Measurements from ENCODE around the gene UBXN2A.

The UBXN2A gene

DNA sequence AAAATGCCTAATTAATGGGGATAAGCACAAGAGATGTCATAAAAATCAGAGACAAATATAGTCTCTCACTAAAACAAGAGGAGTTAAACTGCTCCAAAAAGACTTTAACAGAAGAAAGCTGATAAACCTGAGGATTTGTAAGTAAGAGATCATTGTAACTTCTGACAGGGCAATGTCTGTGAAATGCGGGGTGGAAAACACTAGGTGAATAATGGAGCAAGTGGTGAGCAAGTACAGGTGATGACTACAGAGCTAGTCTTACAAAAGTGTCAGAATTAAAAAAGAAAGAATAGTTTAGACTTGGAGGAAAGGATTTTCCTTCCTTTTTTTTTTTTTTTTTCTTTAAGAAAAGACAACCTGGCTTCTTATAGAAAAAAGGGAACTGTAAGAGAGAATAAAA lies 36.0 kb upstream of the UBXN2A start (continued):
- no peak for TF ChIP-seq ZNF148 (tag by site-specific recombination; IDR thresholded peaks at IDR 0.05; ENCODE audit: borderline replicate concordance)

- CTCF ChIA-PET: interaction anchor here (1.5 to 1.7 kb wide), 2 partner anchors 14 to 22 kb away, joined by 3 to 4 read pairs; partner anchors contain the start of gene ATAD2B
- POLR2A ChIA-PET: interaction anchor here (0.7 kb wide), 1 partner anchor 22 kb away, joined by 3 read pairs; the partner anchor contains the start of gene ATAD2B
Measured at GRCh38 chr2:23904692-23905091, 35.6 kb upstream of the UBXN2A start.

GRCh38 chr2:23905155-23905554 lies 35.1 kb upstream of the UBXN2A start:
- H3K27ac ChIP-seq (ENCODE audit: extremely low read depth, low read depth, low read length): no peak overlapping the region
- ChIA-PET CTCF (interaction anchor here (1.5 to 1.7 kb wide), 2 partner anchors 13 to 21 kb away, joined by 3 to 4 read pairs; partner anchors contain the start of gene ATAD2B), POLR2A (interaction anchor here (0.7 kb wide), 1 partner anchor 22 kb away, joined by 3 read pairs; the partner anchor contains the start of gene ATAD2B)
- H3K36me3 ChIP-seq (ENCODE audit: control insufficient read depth in 2 of 2, insufficient read depth in 1 of 2, low read length in 2 of 2): no peaks in the 10 kb centered on the region
- peaks cover 29% of the 10 kb centered on the region for H3K4me1 ChIP-seq (ENCODE audit: control insufficient read depth, insufficient read depth, low read length)
- TF ChIP-seq ZBTB7A (tag by site-specific recombination; IDR thresholded peaks at IDR 0.05; ENCODE audit: low read depth) (no peak), ZBTB17 (tag by site-specific recombination; IDR thresholded peaks at IDR 0.05) (peak; percentile 37; the same call in 1 of the 2 replicates), ZNF843 (tag by site-specific recombination; IDR thresholded peaks at IDR 0.05) (no peak)
- no peak overlapping the region for H3K4me3 ChIP-seq (ENCODE audit: low read depth, low read length)
- H3K9me3 ChIP-seq (ENCODE audit: control insufficient read depth, insufficient read depth, low read depth, low read length): no peaks in the 10 kb centered on the region

More at GRCh38 chr2:23904692-23905091, 35.6 kb upstream of the UBXN2A start:
- Histone ChIP-seq H3K9me3 (ENCODE audit: control insufficient read depth, insufficient read depth, low read depth, low read length) (no peaks in the 10 kb centered on the region), H3K27ac (ENCODE audit: extremely low read depth, low read depth, low read length) (no peak overlapping the region), H3K4me1 (ENCODE audit: control insufficient read depth, insufficient read depth, low read length) (peaks cover 29% of the 10 kb centered on the region), H3K4me3 (ENCODE audit: low read depth, low read length) (no peak overlapping the region), H3K36me3 (ENCODE audit: control insufficient read depth in 2 of 2, insufficient read depth in 1 of 2, low read length in 2 of 2) (no peaks in the 10 kb centered on the region)
- TF ChIP-seq, protein P1, sequence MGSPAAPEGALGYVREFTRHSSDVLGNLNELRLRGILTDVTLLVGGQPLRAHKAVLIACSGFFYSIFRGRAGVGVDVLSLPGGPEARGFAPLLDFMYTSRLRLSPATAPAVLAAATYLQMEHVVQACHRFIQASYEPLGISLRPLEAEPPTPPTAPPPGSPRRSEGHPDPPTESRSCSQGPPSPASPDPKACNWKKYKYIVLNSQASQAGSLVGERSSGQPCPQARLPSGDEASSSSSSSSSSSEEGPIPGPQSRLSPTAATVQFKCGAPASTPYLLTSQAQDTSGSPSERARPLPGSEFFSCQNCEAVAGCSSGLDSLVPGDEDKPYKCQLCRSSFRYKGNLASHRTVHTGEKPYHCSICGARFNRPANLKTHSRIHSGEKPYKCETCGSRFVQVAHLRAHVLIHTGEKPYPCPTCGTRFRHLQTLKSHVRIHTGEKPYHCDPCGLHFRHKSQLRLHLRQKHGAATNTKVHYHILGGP (tag by site-specific recombination; IDR thresholded peaks at IDR 0.05): no peak
- no peak for TF ChIP-seq ZFP41 (tag by site-specific recombination; IDR thresholded peaks at IDR 0.05; ENCODE audit: borderline replicate concordance)
- no peak for TF ChIP-seq ZXDB (tag by site-specific recombination; IDR thresholded peaks at IDR 0.05)
- TF ChIP-seq ZNF140 (tag by site-specific recombination; IDR thresholded peaks at IDR 0.05): no peak
- TF ChIP-seq ZBTB48 (tag by site-specific recombination; IDR thresholded peaks at IDR 0.05): no peak
- no peak for TF ChIP-seq ZNF2 (tag by site-specific recombination; IDR thresholded peaks at IDR 0.05)
- TF ChIP-seq ZSCAN23 (tag by site-specific recombination; IDR thresholded peaks at IDR 0.05): no peak
- TF ChIP-seq ZNF311 (tag by site-specific recombination; IDR thresholded peaks at IDR 0.05; ENCODE audit: borderline replicate concordance): no peak
- TF ChIP-seq ZNF23 (tag by site-specific recombination; IDR thresholded peaks at IDR 0.05; ENCODE audit: borderline replicate concordance): no peak
- TF ChIP-seq KLF7 (tag by site-specific recombination; IDR thresholded peaks at IDR 0.05; ENCODE audit: borderline replicate concordance): no peak
- TF ChIP-seq ZNF707 (tag by site-specific recombination; IDR thresholded peaks at IDR 0.05): no peak

GRCh38 chr2:23912054-23912453 lies 28.2 kb upstream of the UBXN2A start:
- ChIA-PET CTCF (interaction anchor here (0.7 to 1.0 kb wide), 3 partner anchors 13 to 112 kb away, joined by 3 to 4 read pairs (median 4); no protein-coding TSS in a partner anchor), POLR2A (no interaction called here)
- peaks cover 6% of the 10 kb centered on the region; the same call in 1 of the 2 replicates for H3K4me1 ChIP-seq (ENCODE audit: control insufficient read depth, insufficient read depth, low read length)
- no peaks in the 10 kb centered on the region for H3K36me3 ChIP-seq (ENCODE audit: control insufficient read depth in 2 of 2, insufficient read depth in 1 of 2, low read length in 2 of 2)
- no peak overlapping the region for H3K27ac ChIP-seq (ENCODE audit: extremely low read depth, low read depth, low read length)
- H3K9me3 ChIP-seq (ENCODE audit: control insufficient read depth, insufficient read depth, low read depth, low read length): no peaks in the 10 kb centered on the region
- no peak overlapping the region for H3K4me3 ChIP-seq (ENCODE audit: low read depth, low read length)
- no peak for TF ChIP-seq ZNF175 (tag by site-specific recombination; IDR thresholded peaks at IDR 0.05)
- TF ChIP-seq ZNF629 (tag by site-specific recombination; IDR thresholded peaks at IDR 0.05): peak; percentile 44; the same call in 1 of the 2 replicates
- no peak for TF ChIP-seq FEZF1 (tag by site-specific recombination; IDR thresholded peaks at IDR 0.05)
- TF ChIP-seq ZNF366 (tag by site-specific recombination; conservative IDR thresholded peaks at IDR 0.05): 0 out of 2 replicates have a peak, but pooled peaks have one; percentile 20
- TF ChIP-seq ZNF404 (tag by site-specific recombination; IDR thresholded peaks at IDR 0.05): no peak
- TF ChIP-seq ZBTB1 (tag by site-specific recombination; IDR thresholded peaks at IDR 0.05): no peak
- no peak for TF ChIP-seq ZNF398 (tag by site-specific recombination; IDR thresholded peaks at IDR 0.05)
- TF ChIP-seq ZSCAN16 (tag by site-specific recombination; IDR thresholded peaks at IDR 0.05): 0 out of 2 replicates have a peak, but pooled peaks have one; percentile 66
- TF ChIP-seq SP3 (tag by site-specific recombination; IDR thresholded peaks at IDR 0.05): 0 out of 2 replicates have a peak, but pooled peaks have one; percentile 8
- TF ChIP-seq ZNF830 (tag by site-specific recombination; IDR thresholded peaks at IDR 0.05; ENCODE audit: low read depth): no peak
- TF ChIP-seq ZFHX2 (tag by site-specific recombination; conservative IDR thresholded peaks at IDR 0.05): no peak

Measured in HEK293 (cell line).